ENCODE data around the gene LAMA5.

The LAMA5 gene

GRCh38 chr20:62391165-62392076 is 24.3 kb upstream of the LAMA5 start:
- TF ChIP-seq REST (IDR thresholded peaks at IDR 0.05; ENCODE audit: insufficient read depth in 1 of 2, low read depth in 2 of 2, low read length in 2 of 2) (no peak), SIN3A (IDR thresholded peaks at IDR 0.05; ENCODE audit: borderline replicate concordance, insufficient read depth, low read length) (no peak), POLR2AphosphoS5 (IDR thresholded peaks at IDR 0.05; ENCODE audit: low read depth, low read length) (no peak), TAF1 (IDR thresholded peaks at IDR 0.05; ENCODE audit: borderline replicate concordance, insufficient read depth, low read length) (no peak), FOXP2 (optimal IDR thresholded peaks at IDR 0.05; ENCODE audit: borderline replicate concordance, extremely low read depth, extremely low read length, insufficient read depth) (no peak)

- no peak for TF ChIP-seq POLR2AphosphoS5 (IDR thresholded peaks at IDR 0.05; ENCODE audit: low read depth, low read length)
- TF ChIP-seq REST (IDR thresholded peaks at IDR 0.05; ENCODE audit: insufficient read depth in 1 of 2, low read depth in 2 of 2, low read length in 2 of 2), result no peak
- TF ChIP-seq SIN3A (IDR thresholded peaks at IDR 0.05; ENCODE audit: borderline replicate concordance, insufficient read depth, low read length), result no peak
- no peak for TF ChIP-seq FOXP2 (optimal IDR thresholded peaks at IDR 0.05; ENCODE audit: borderline replicate concordance, extremely low read depth, extremely low read length, insufficient read depth)
- TF ChIP-seq TAF1 (IDR thresholded peaks at IDR 0.05; ENCODE audit: borderline replicate concordance, insufficient read depth, low read length), result no peak
Observed at GRCh38 chr20:62390317-62391164, 23.4 kb upstream of the LAMA5 start.

GRCh38 chr20:62389601-62390087 is 22.5 kb upstream of the LAMA5 start:
- no peak for TF ChIP-seq FOXP2 (optimal IDR thresholded peaks at IDR 0.05; ENCODE audit: borderline replicate concordance, extremely low read depth, extremely low read length, insufficient read depth)
- no peak; the same call in 1 of the 2 replicates for TF ChIP-seq POLR2AphosphoS5 (IDR thresholded peaks at IDR 0.05; ENCODE audit: low read depth, low read length)
- TF ChIP-seq SIN3A (IDR thresholded peaks at IDR 0.05; ENCODE audit: borderline replicate concordance, insufficient read depth, low read length), result no peak
- TF ChIP-seq TAF1 (IDR thresholded peaks at IDR 0.05; ENCODE audit: borderline replicate concordance, insufficient read depth, low read length), result no peak

GRCh38 chr20:62388839-62389600 is 21.9 kb upstream of the LAMA5 start:
- TF ChIP-seq REST (IDR thresholded peaks at IDR 0.05; ENCODE audit: insufficient read depth in 1 of 2, low read depth in 2 of 2, low read length in 2 of 2), result no peak
- TF ChIP-seq TAF1 (IDR thresholded peaks at IDR 0.05; ENCODE audit: borderline replicate concordance, insufficient read depth, low read length), result no peak
- TF ChIP-seq SIN3A (IDR thresholded peaks at IDR 0.05; ENCODE audit: borderline replicate concordance, insufficient read depth, low read length), result no peak
- TF ChIP-seq POLR2AphosphoS5 (IDR thresholded peaks at IDR 0.05; ENCODE audit: low read depth, low read length), result peak; percentile 62

Measured in PFSK-1 (cell line).